A549 (cell line): Measurements from ENCODE around the gene ANTXR1. TPM values are rescaled to one million over a fixed set of nuclear protein-coding genes. Genes with fewer than 3 reads are reported as not detected.

Experiments
- ATAC-seq, 2 experiments: fragments of 200-7000 bp in 1 of 2; fragments of >200 bp in 1 of 2; cut with Nextera tagmentation in 1 of 2; cut with Tn5 transposase in 1 of 2; 3 replicates each; pipeline versions ENCODE4 v1.8.0 to v1.9.1; 2018 to 2020; ENCODE audit warnings: mild to moderate bottlenecking in 1 of 2, moderate library complexity in 1 of 2
- CTCF ChIA-PET: fragments of 300-600 bp; sonication (Branson Sonifier 250); formaldehyde crosslinking; extraction: SDS; loops from one replicate; lab custom pipeline; 2021; ENCODE audit warnings: antibody characterized with exemption, inconsistent platforms; lab: Yijun Ruan, JAX
- POLR2A ChIA-PET: fragments of 350-600 bp; formaldehyde crosslinking; extraction: SDS; loops from one replicate; lab custom pipeline; 2021; ENCODE audit warnings: antibody characterized with exemption, inconsistent platforms; lab: Yijun Ruan, JAX
- DNase-seq, 2 experiments: peaks; one replicate each; pipeline versions ENCODE4 v3.0.0 to v3.0.0-alpha.2; 2011 to 2016; ENCODE audit warnings: low read depth in 1 of 2, low spot score in 1 of 2
- FAIRE-seq: peaks from 2 replicates; lab custom pipeline; 2011; peaks lifted over from hg19 to GRCh38; lab: Jason Lieb, UNC
- H3K27ac ChIP-seq, 2 experiments: fragments of >200 bp; sonication (Bioruptor Twin); formaldehyde crosslinking; 3 replicates each; pipeline ENCODE4 v1.5.1; 2016 to 2017
- H3K4me1 ChIP-seq: fragments of >200 bp; sonication (Bioruptor Twin); formaldehyde crosslinking; 3 replicates; pipeline ENCODE4 v1.6.1; 2016
- H3K4me2 ChIP-seq: fragments of >200 bp; sonication (Bioruptor Twin); formaldehyde crosslinking; 3 replicates; pipeline ENCODE4 v1.6.1; 2016
- H3K4me3 ChIP-seq: fragments of >200 bp; sonication (Bioruptor Twin); formaldehyde crosslinking; 3 replicates; pipeline ENCODE4 v1.5.1; 2016
- H3K9me3 ChIP-seq: fragments of >200 bp; sonication (Bioruptor Twin); formaldehyde crosslinking; 3 replicates; pipeline ENCODE4 v1.6.1; 2016
- CEBPB ChIP-seq, 2 experiments: fragments of >200 bp in 1 of 2; sonication (Bioruptor Twin) in 1 of 2; formaldehyde crosslinking in 1 of 2; IDR thresholded peaks; 2 replicates each; pipeline ENCODE4 v1.6.1; 2012 to 2016
- CHD2 ChIP-seq: fragments of 150-350 bp; IDR thresholded peaks from 2 replicates; pipeline ENCODE4 v1.6.1; 2014; ENCODE audit warnings: low read length; ENCODE audit not compliant: partially characterized antibody
- EHMT2 ChIP-seq: fragments of 200-600 bp; sonication (generic); IDR thresholded peaks from 2 replicates; pipeline ENCODE4 v1.6.1; 2016; ENCODE audit warnings: antibody characterized with exemption, low read depth, mild to moderate bottlenecking, moderate library complexity
- ESRRA ChIP-seq: fragments of 150-350 bp; IDR thresholded peaks from 2 replicates; pipeline ENCODE4 v1.6.1; 2014; ENCODE audit warnings: mild to moderate bottlenecking, low read length, borderline replicate concordance
- FOSB ChIP-seq: fragments of 250-450 bp; sonication (Bioruptor Pico); IDR thresholded peaks from 2 replicates; pipeline ENCODE4 v1.5.0; 2020; ENCODE audit warnings: mild to moderate bottlenecking, moderate library complexity
- FOSL2 ChIP-seq, 2 experiments: fragments of 450-650 bp in 1 of 2; fragments of >200 bp in 1 of 2; sonication (Bioruptor Twin) in 1 of 2; formaldehyde crosslinking; IDR thresholded peaks; 2 replicates each; pipeline versions ENCODE4 v1.5.0 to v1.6.1; 2016 to 2020; ENCODE audit warnings: mild to moderate bottlenecking in 1 of 2, moderate library complexity in 1 of 2
- GATA3 ChIP-seq: IDR thresholded peaks from 2 replicates; pipeline ENCODE4 v1.6.1; 2012; ENCODE audit warnings: borderline replicate concordance
- HEYL ChIP-seq: fragments of 250-450 bp; sonication (Bioruptor Pico); IDR thresholded peaks from 2 replicates; pipeline ENCODE4 v1.8.0; 2021; ENCODE audit warnings: mild to moderate bottlenecking, moderate library complexity
- JUN ChIP-seq, 2 experiments: fragments of >200 bp; sonication (Bioruptor Twin); formaldehyde crosslinking; IDR thresholded peaks; 2 replicates in 1 of 2; 3 replicates in 1 of 2; pipeline ENCODE4 v1.6.1; 2016 to 2017
- MAFK ChIP-seq: fragments of 450-650 bp; IDR thresholded peaks from 2 replicates; pipeline ENCODE4 v1.6.1; 2014; ENCODE audit not compliant: partially characterized antibody
- MYC ChIP-seq: IDR thresholded peaks from 2 replicates; pipeline ENCODE4 v1.6.1; 2012; ENCODE audit warnings: mild to moderate bottlenecking, inconsistent platforms, low read length, improper control_type of control experiment, borderline replicate concordance
- PHF8 ChIP-seq: fragments of 200-600 bp; sonication (generic); IDR thresholded peaks from 2 replicates; pipeline ENCODE4 v1.6.1; 2016; ENCODE audit warnings: low read depth, mild to moderate bottlenecking, antibody characterized with exemption, moderate library complexity, borderline replicate concordance
- POLR2A ChIP-seq: IDR thresholded peaks from 2 replicates; pipeline ENCODE4 v1.6.1; 2012; ENCODE audit warnings: mild to moderate bottlenecking, low read length
- RARB ChIP-seq: fragments of 250-450 bp; sonication (Bioruptor Pico); IDR thresholded peaks from 2 replicates; pipeline ENCODE4 v1.8.0; 2021; ENCODE audit warnings: mild to moderate bottlenecking, moderate library complexity
- TFCP2L1 ChIP-seq: fragments of 250-450 bp; sonication (Bioruptor Pico); IDR thresholded peaks from 2 replicates; pipeline ENCODE4 v1.5.0; 2021; ENCODE audit warnings: mild to moderate bottlenecking
- ZNF302 ChIP-seq: fragments of 250-450 bp; sonication (Bioruptor Pico); IDR thresholded peaks from 2 replicates; pipeline ENCODE4 v1.9.0; 2021; ENCODE audit warnings: inconsistent platforms, mild to moderate bottlenecking, moderate library complexity
- polyA plus RNA-seq, 4 experiments: library from polyadenylated mRNA; depleted of rRNA in 3 of 4; stranded (reverse); fragments of >200 nt; fragmentation: RNase III in 1 of 4; extraction: RNeasy Plus Mini Kit Qiagen cat#74134 plus additional on column Dnase treatment in 1 of 4; gene quantifications; 2 replicates in 3 of 4; 3 replicates in 1 of 4; pipeline ENCODE4 v1.2.3, GENCODE V29; 2011 to 2017
- TF ChIP-seq, protein P1 (sequence below): fragments of 150-350 bp; IDR thresholded peaks from 2 replicates; pipeline ENCODE4 v1.6.1; 2014; ENCODE audit warnings: low read depth, mild to moderate bottlenecking, low read length
- TF ChIP-seq, protein P2 (sequence below): IDR thresholded peaks from 2 replicates; pipeline ENCODE4 v1.6.1; 2012
- TF ChIP-seq, protein P3 (sequence below): fragments of >200 bp; sonication (Bioruptor Twin); formaldehyde crosslinking; IDR thresholded peaks from 3 replicates; pipeline ENCODE4 v1.5.1; 2016
- TF ChIP-seq, protein P4 (sequence below): fragments of 250-450 bp; sonication (Bioruptor Pico); IDR thresholded peaks from 2 replicates; pipeline ENCODE4 v1.5.0; 2020; ENCODE audit warnings: low read depth, mild to moderate bottlenecking, moderate library complexity

ANTXR1 gene
- polyA plus RNA-seq, 2 of the 4 experiments (the other 2 are of a cell fraction), result 161 to 194 TPM

DNA sequence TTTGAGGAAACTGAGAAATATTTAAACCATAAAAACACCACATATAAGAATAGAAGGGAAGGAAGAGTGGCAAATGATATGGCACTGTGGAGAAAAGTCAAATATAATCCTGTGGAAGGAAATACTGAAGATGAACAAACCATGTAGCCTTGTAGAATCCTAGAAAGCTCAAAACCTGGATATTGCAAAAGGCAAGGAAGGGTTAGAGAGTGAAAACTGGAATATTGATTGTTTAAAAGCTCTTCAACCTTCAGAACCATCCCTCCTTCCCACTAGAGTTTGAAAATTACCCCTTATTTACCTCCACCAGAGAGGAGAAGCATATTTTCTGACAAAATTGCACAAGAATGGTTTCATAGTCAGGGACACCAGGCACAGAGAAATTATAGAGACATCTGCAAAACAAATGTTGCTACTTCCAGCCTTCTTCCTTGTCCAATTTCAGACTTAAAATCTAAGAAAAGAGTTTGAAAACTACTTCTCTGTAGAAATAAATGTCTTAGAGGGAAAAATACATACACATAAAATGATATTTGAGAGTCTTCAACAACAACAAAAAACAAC, 48.0 kb downstream of the ANTXR1 start:
- Histone ChIP-seq H3K27ac (0 out of 6 replicates have a peak overlapping the region, but pooled peaks of 1 of the 2 experiments have one; percentile 3), H3K9me3 (peaks cover 3% of the 10 kb centered on the region; the same call in 1 of the 3 replicates), H3K4me3 (no peak overlapping the region), H3K4me2 (peak overlapping the region; percentile 59; the same call in 2 of the 3 replicates), H3K4me1 (peaks cover 34% of the 10 kb centered on the region)
- ChIA-PET POLR2A (no interaction called here), CTCF (interaction anchor here (0.6 to 2.2 kb wide), 4 partner anchors 9 to 245 kb away, joined by 3 to 8 read pairs (median 4); no protein-coding TSS in a partner anchor)
- FAIRE-seq, result no peak
- TF ChIP-seq CEBPB (IDR thresholded peaks at IDR 0.05), result no peak
- TF ChIP-seq ZNF302, result no peak
- TF ChIP-seq, protein P1, sequence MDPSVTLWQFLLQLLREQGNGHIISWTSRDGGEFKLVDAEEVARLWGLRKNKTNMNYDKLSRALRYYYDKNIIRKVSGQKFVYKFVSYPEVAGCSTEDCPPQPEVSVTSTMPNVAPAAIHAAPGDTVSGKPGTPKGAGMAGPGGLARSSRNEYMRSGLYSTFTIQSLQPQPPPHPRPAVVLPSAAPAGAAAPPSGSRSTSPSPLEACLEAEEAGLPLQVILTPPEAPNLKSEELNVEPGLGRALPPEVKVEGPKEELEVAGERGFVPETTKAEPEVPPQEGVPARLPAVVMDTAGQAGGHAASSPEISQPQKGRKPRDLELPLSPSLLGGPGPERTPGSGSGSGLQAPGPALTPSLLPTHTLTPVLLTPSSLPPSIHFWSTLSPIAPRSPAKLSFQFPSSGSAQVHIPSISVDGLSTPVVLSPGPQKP, result no peak
- no peak for TF ChIP-seq MYC
- TF ChIP-seq, protein P2, sequence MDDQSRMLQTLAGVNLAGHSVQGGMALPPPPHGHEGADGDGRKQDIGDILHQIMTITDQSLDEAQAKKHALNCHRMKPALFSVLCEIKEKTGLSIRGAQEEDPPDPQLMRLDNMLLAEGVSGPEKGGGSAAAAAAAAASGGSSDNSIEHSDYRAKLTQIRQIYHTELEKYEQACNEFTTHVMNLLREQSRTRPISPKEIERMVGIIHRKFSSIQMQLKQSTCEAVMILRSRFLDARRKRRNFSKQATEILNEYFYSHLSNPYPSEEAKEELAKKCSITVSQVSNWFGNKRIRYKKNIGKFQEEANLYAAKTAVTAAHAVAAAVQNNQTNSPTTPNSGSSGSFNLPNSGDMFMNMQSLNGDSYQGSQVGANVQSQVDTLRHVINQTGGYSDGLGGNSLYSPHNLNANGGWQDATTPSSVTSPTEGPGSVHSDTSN, result no peak
- TF ChIP-seq POLR2A, result no peak
- ATAC-seq, result no peak
- DNase-seq, result no peak

DNA sequence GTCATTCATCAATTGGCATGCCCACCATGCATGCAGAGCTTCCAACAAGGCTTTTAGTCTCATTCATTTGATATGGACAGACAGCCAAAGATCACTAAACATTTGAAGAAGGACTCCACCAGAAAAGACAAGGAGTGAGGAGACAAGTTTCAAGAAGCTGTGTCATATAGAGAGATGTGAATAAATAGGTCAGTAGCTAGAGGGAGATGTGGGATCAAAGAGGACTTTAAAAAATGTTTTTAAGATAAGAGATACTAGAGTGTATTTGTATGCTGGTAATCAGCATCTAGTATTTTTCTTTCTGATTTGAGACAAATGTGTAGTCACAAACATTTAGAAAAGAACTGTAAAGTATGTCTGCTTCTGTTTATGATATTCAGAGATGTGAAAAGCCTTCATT, 48.5 kb downstream of the ANTXR1 start:
- no peak overlapping the region for H3K4me3 ChIP-seq
- TF ChIP-seq MAFK, result no peak
- TF ChIP-seq, protein P2, result no peak
- TF ChIP-seq FOSB, result no peak
- TF ChIP-seq RARB, result no peak
- no peak for TF ChIP-seq CHD2
- no peak for TF ChIP-seq FOSL2 (IDR thresholded peaks at IDR 0.05)
- TF ChIP-seq FOSL2 (CRISPR knock-in tag; IDR thresholded peaks at IDR 0.05), result no peak
- TF ChIP-seq GATA3, result no peak
- TF ChIP-seq, protein P3, sequence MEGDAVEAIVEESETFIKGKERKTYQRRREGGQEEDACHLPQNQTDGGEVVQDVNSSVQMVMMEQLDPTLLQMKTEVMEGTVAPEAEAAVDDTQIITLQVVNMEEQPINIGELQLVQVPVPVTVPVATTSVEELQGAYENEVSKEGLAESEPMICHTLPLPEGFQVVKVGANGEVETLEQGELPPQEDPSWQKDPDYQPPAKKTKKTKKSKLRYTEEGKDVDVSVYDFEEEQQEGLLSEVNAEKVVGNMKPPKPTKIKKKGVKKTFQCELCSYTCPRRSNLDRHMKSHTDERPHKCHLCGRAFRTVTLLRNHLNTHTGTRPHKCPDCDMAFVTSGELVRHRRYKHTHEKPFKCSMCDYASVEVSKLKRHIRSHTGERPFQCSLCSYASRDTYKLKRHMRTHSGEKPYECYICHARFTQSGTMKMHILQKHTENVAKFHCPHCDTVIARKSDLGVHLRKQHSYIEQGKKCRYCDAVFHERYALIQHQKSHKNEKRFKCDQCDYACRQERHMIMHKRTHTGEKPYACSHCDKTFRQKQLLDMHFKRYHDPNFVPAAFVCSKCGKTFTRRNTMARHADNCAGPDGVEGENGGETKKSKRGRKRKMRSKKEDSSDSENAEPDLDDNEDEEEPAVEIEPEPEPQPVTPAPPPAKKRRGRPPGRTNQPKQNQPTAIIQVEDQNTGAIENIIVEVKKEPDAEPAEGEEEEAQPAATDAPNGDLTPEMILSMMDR, result no peak; the same call in 2 of the 3 replicates
- no peak for TF ChIP-seq TFCP2L1 (CRISPR knock-in tag)
- TF ChIP-seq PHF8, result no peak
- no peak for TF ChIP-seq JUN (IDR thresholded peaks at IDR 0.05)
- TF ChIP-seq CEBPB (IDR thresholded peaks at IDR 0.05), result no peak
- no peak for TF ChIP-seq EHMT2
- TF ChIP-seq ESRRA, result no peak
- TF ChIP-seq HEYL, result no peak
- TF ChIP-seq, protein P4, sequence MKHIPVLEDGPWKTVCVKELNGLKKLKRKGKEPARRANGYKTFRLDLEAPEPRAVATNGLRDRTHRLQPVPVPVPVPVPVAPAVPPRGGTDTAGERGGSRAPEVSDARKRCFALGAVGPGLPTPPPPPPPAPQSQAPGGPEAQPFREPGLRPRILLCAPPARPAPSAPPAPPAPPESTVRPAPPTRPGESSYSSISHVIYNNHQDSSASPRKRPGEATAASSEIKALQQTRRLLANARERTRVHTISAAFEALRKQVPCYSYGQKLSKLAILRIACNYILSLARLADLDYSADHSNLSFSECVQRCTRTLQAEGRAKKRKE (CRISPR knock-in tag), result no peak
- no peak for DNase-seq
- H3K4me1 ChIP-seq, result peaks cover 34% of the 10 kb centered on the region
- peak overlapping the region; percentile 31 to 46; a peak in 4 of 6 replicates for H3K27ac ChIP-seq
- H3K9me3 ChIP-seq, result peaks cover 3% of the 10 kb centered on the region; the same call in 1 of the 3 replicates
- peak overlapping the region; percentile 59 for H3K4me2 ChIP-seq
- ChIA-PET CTCF (interaction anchor here (0.6 to 2.2 kb wide), 4 partner anchors 9 to 245 kb away, joined by 3 to 8 read pairs (median 4); no protein-coding TSS in a partner anchor), POLR2A (no interaction called here)
- FAIRE-seq, result peak; percentile 90
- peak in 1 of 2 experiments; percentile 14; a peak in 1 of 6 replicates for ATAC-seq
